B cell (primary cell): ENCODE measurements around the gene HIPK3. TPM values are rescaled to one million over a fixed set of nuclear protein-coding genes. Genes with fewer than 3 reads are reported as not detected.

ENCODE experiments used
- ATAC-seq: fragments of 200-7000 bp; cut with Tn5 transposase; one replicate; pipeline ENCODE4 v1.10.0; 2021; ENCODE audit warnings: low read depth, mild to moderate bottlenecking, moderate number of reproducible peaks, moderate library complexity
- CTCF ChIA-PET: fragments of 350-600 bp; sonication (Branson Sonifier 250); formaldehyde crosslinking; loops from one replicate; lab custom pipeline; 2021; ENCODE audit warnings: antibody characterized with exemption, inconsistent platforms; lab: Charles Lee
- POLR2A ChIA-PET: fragments of 350-600 bp; sonication (Branson Sonifier 250); formaldehyde crosslinking; loops from one replicate; lab custom pipeline; 2021; ENCODE audit warnings: antibody characterized with exemption; lab: Charles Lee
- DNase-seq: peaks from one replicate; pipeline ENCODE4 v3.0.0; 2013
- H2AFZ ChIP-seq: 2 replicates; pipeline ENCODE4 v1.6.1; 2012; ENCODE audit warnings: mild to moderate bottlenecking, low read depth, low read length; ENCODE audit not compliant: insufficient read depth, poor library complexity, severe bottlenecking
- H3K27ac ChIP-seq, 2 donors: 1 replicate in 1 of 2; 2 replicates in 1 of 2; pipeline ENCODE4 v1.5.1; 2012 to 2013; ENCODE audit warnings: low read length in 2 of 2, mild to moderate bottlenecking in 2 of 2, moderate library complexity in 1 of 2
- H3K27me3 ChIP-seq, 4 experiments: fragments of 200-600 bp in 1 of 4; sonication (generic) in 1 of 4; replicated peaks in 1 of 4; 1 replicate in 2 of 4; 2 replicates in 2 of 4; pipeline versions ENCODE4 v1.6.1 to v1.7.0; 2013 to 2016; ENCODE audit warnings: low read length in 3 of 4, mild to moderate bottlenecking in 2 of 4, mixed read lengths in 1 of 4, moderate library complexity in 1 of 4; ENCODE audit not compliant: insufficient read depth in 4 of 4, control insufficient read depth in 3 of 4; ENCODE audit errors: control extremely low read depth in 1 of 4
- H3K36me3 ChIP-seq, 2 experiments: replicated peaks in 1 of 2; 1 replicate in 1 of 2; 2 replicates in 1 of 2; pipeline versions ENCODE4 v1.6.1 to v1.7.1; 2013; ENCODE audit warnings: low read length in 1 of 2; ENCODE audit not compliant: insufficient read depth in 2 of 2, control insufficient read depth in 1 of 2; ENCODE audit errors: control extremely low read depth in 1 of 2, extremely low read depth in 1 of 2
- H3K4me1 ChIP-seq, 2 donors: fragments of 200-600 bp in 1 of 2; sonication (generic) in 1 of 2; 1 replicate in 1 of 2; 2 replicates in 1 of 2; pipeline versions ENCODE4 v1.5.1 to v1.6.1; 2013 to 2017; ENCODE audit warnings: low read length in 2 of 2; ENCODE audit not compliant: control insufficient read depth in 2 of 2, insufficient read depth in 2 of 2
- H3K4me2 ChIP-seq: replicated peaks from 2 replicates; pipeline ENCODE3; 2012; ENCODE audit warnings: mild to moderate bottlenecking, low read depth, low read length; ENCODE audit not compliant: poor library complexity, severe bottlenecking
- H3K4me3 ChIP-seq, 5 experiments: fragments of 200-600 bp in 1 of 5; sonication (generic) in 1 of 5; 1 replicate in 3 of 5; 2 replicates in 2 of 5; pipeline versions ENCODE4 v1.5.1 to v1.7.0; 2011 to 2016; ENCODE audit warnings: low read length in 4 of 5, mild to moderate bottlenecking in 4 of 5, low read depth in 2 of 5, control low read depth in 1 of 5, moderate library complexity in 1 of 5; ENCODE audit not compliant: insufficient read depth in 1 of 5; ENCODE audit errors: control extremely low read depth in 1 of 5, extremely low read depth in 1 of 5
- H3K79me2 ChIP-seq: fragments of 200-600 bp; sonication (generic); one replicate; pipeline ENCODE4 v1.6.0; 2016; ENCODE audit warnings: low read length; ENCODE audit not compliant: control insufficient read depth, insufficient read depth
- H3K9ac ChIP-seq: fragments of 200-600 bp; sonication (generic); 2 replicates; pipeline ENCODE4 v1.6.1; 2017; ENCODE audit warnings: mild to moderate bottlenecking, low read length, moderate library complexity
- H3K9me3 ChIP-seq, 3 donors: one replicate each; pipeline versions ENCODE4 v1.6.1 to v1.7.1; 2013; ENCODE audit warnings: low read length in 2 of 3; ENCODE audit not compliant: control insufficient read depth in 2 of 3, insufficient read depth in 1 of 3; ENCODE audit errors: control extremely low read depth in 1 of 3
- H4K20me1 ChIP-seq: 2 replicates; pipeline ENCODE4 v1.6.0; 2012; ENCODE audit warnings: mild to moderate bottlenecking, low read length; ENCODE audit not compliant: insufficient read depth, control insufficient read depth, poor library complexity, severe bottlenecking
- H3K27ac Mint-ChIP-seq: one replicate; pipeline ENCODE4 v1.8.0; 2021; ENCODE audit warnings: mixed read lengths
- H3K27me3 Mint-ChIP-seq: one replicate; pipeline ENCODE4 v1.8.0; 2021; ENCODE audit warnings: mixed read lengths
- H3K4me1 Mint-ChIP-seq: one replicate; pipeline ENCODE4 v1.8.0; 2021; ENCODE audit warnings: mixed read lengths
- H3K4me3 Mint-ChIP-seq: one replicate; pipeline ENCODE4 v1.8.0; 2021; ENCODE audit warnings: mixed read lengths
- H3K9me3 Mint-ChIP-seq: one replicate; pipeline ENCODE4 v1.8.0; 2022; ENCODE audit warnings: mixed read lengths; ENCODE audit not compliant: insufficient read depth
- CTCF ChIP-seq: fragments of 200-600 bp; IDR thresholded peaks from one replicate; pipeline ENCODE4 v1.8.0; 2022; ENCODE audit warnings: antibody characterized with exemption, mild to moderate bottlenecking
- EZH2 ChIP-seq: IDR thresholded peaks from 2 replicates; pipeline ENCODE4 v1.6.1; 2012; ENCODE audit warnings: borderline replicate concordance, low read depth, mild to moderate bottlenecking, moderate library complexity, low read length; ENCODE audit not compliant: insufficient read depth, poor library complexity, severe bottlenecking
- WGBS: methylation state at CpG from one replicate; pipeline ENCODE4 v1.1.5; 2013; ENCODE audit warnings: missing lambda C conversion rate; ENCODE audit not compliant: insufficient coverage; 5-methylcytosine and 5-hydroxymethylcytosine counted together
- intact Hi-C: fragments of 100-400 bp; cut with micrococcal nuclease; formaldehyde crosslinking; loops from one replicate; pipeline ENCODE4 v1.10.0; 2022
- polyA plus RNA-seq: library from polyadenylated mRNA; depleted of rRNA; stranded (reverse); fragments of >200 nt; gene quantifications from 2 replicates; pipeline ENCODE4 v1.2.3, GENCODE V29; 2012
- total RNA-seq, 2 donors: library from RNA; stranded (reverse); fragments of 120-200 nt in 1 of 2; gene quantifications; 1 replicate in 1 of 2; 2 replicates in 1 of 2; pipeline versions ENCODE4 v1.2.3 to v1.2.4, GENCODE V29; 2013 to 2022

Gene HIPK3
- total and polyA plus RNA-seq, 2 donors (not counting 1 experiment from before 2014, with no cell fraction given) = 13.1 to 81.6 TPM

- peaks cover 0 to under 1% (median 0%) of the 10 kb centered on the region in 4 experiments for H3K27me3 ChIP-seq
- peaks cover 24 to 32% of the 10 kb centered on the region in 2 donors for H3K4me1 ChIP-seq
- no peaks in the 10 kb centered on the region for H3K36me3 ChIP-seq
- H3K27ac ChIP-seq = no peak overlapping the region
- no peak overlapping the region for H3K4me3 ChIP-seq
- intact Hi-C loops = no loop called here
- Mint-ChIP-seq H3K27ac (no peak overlapping the region), H3K27me3 (no peaks in the 10 kb centered on the region), H3K4me3 (no peak overlapping the region), H3K9me3 (no peaks in the 10 kb centered on the region), H3K4me1 (peaks cover 33% of the 10 kb centered on the region)
- TF ChIP-seq CTCF = no peak
- TF ChIP-seq EZH2 = no peak
- ATAC-seq (no peak), DNase-seq (no peak)
- no peak overlapping the region for H3K4me2 ChIP-seq
- H2AFZ ChIP-seq = no peak overlapping the region
- POLR2A ChIA-PET = no interaction called here
- no CpG with 5 or more reads among the region's 2 CpGs for WGBS
- H3K9me3 ChIP-seq = no peaks in the 10 kb centered on the region
- no peaks in the 10 kb centered on the region for H3K79me2 ChIP-seq
- H3K9ac ChIP-seq = no peak overlapping the region
- CTCF ChIA-PET = no interaction called here
- H4K20me1 ChIP-seq = no peaks in the 10 kb centered on the region
Measured at GRCh38 chr11:33391893-33392251, 134.7 kb downstream of the HIPK3 start.

- H3K27ac Mint-ChIP-seq = no peak overlapping the region
- no peaks in the 10 kb centered on the region for H3K36me3 ChIP-seq
Measured at GRCh38 chr11:33394431-33395109, 137.4 kb downstream of the HIPK3 start.

More at GRCh38 chr11:33394431-33395109, 137.4 kb downstream of the HIPK3 start:
- intact Hi-C loops = no loop called here
- Histone ChIP-seq H3K9ac (no peak overlapping the region), H3K4me3 (no peak overlapping the region), H3K9me3 (peaks cover 0 to 3% (median 0%) of the 10 kb centered on the region in 3 donors), H3K4me2 (no peak overlapping the region), H2AFZ (no peak overlapping the region), H3K27me3 (peaks cover 0 to 6% (median 0%) of the 10 kb centered on the region in 4 experiments), H3K4me1 (peaks cover 4 to 7% of the 10 kb centered on the region in 2 donors), H3K79me2 (no peaks in the 10 kb centered on the region), H3K27ac (no peak overlapping the region), H4K20me1 (no peaks in the 10 kb centered on the region)
- no peak overlapping the region for H3K4me3 Mint-ChIP-seq
- TF ChIP-seq CTCF (no peak), EZH2 (no peak)
- DNase-seq (no peak), ATAC-seq (no peak)
- ChIA-PET CTCF (interaction anchor here (0.6 kb wide), 1 partner anchor 402 kb away, joined by 3 read pairs; no protein-coding TSS in a partner anchor), POLR2A (no interaction called here)
- H3K27me3 Mint-ChIP-seq = peaks cover 7% of the 10 kb centered on the region
- peaks cover 11% of the 10 kb centered on the region for H3K4me1 Mint-ChIP-seq
- WGBS = 96% methylated on average over 4 of the region's 6 CpGs
- no peaks in the 10 kb centered on the region for H3K9me3 Mint-ChIP-seq
